ENCODE measurements around the gene NPW.

NPW gene

GRCh38 chr16:2001456-2002355 is 17.9 kb upstream of the NPW start:
- DNase-seq = no peak
- CTCF ChIA-PET = no interaction called here
- no peak overlapping the region for H3K27ac Mint-ChIP-seq
- peaks cover 23% of the 10 kb centered on the region for H3K4me1 Mint-ChIP-seq
- H3K9me3 Mint-ChIP-seq = no peaks in the 10 kb centered on the region
- H3K4me3 Mint-ChIP-seq = no peak overlapping the region
- peaks cover 23% of the 10 kb centered on the region for H3K36me3 Mint-ChIP-seq
- H3K27me3 Mint-ChIP-seq = no peaks in the 10 kb centered on the region

- H3K36me3 Mint-ChIP-seq = peaks cover 20% of the 10 kb centered on the region
- H3K4me1 Mint-ChIP-seq = peaks cover 30% of the 10 kb centered on the region
- CTCF ChIA-PET = interaction anchor here (0.6 to 2.3 kb wide), 7 partner anchors 9 to 250 kb away, joined by 3 to 18 read pairs (median 8); partner anchors contain the start of gene ECI1
- H3K27me3 Mint-ChIP-seq = no peaks in the 10 kb centered on the region
- H3K4me3 Mint-ChIP-seq = no peak overlapping the region
- H3K27ac Mint-ChIP-seq = no peak overlapping the region
- H3K9me3 Mint-ChIP-seq = no peaks in the 10 kb centered on the region
- no peak for DNase-seq
Measured at GRCh38 chr16:2002406-2003230, 17.0 kb upstream of the NPW start.

GRCh38 chr16:2003231-2003826 is 16.3 kb upstream of the NPW start:
- H3K27ac Mint-ChIP-seq = no peak overlapping the region
- CTCF ChIA-PET = interaction anchor here (0.6 to 2.3 kb wide), 16 partner anchors 10 to 249 kb away, joined by 3 to 18 read pairs (median 5); partner anchors contain the start of genes ECI1, GFER, NPW and RPS2
- no peak overlapping the region for H3K4me3 Mint-ChIP-seq
- H3K36me3 Mint-ChIP-seq = peaks cover 19% of the 10 kb centered on the region
- no peak for DNase-seq
- H3K27me3 Mint-ChIP-seq = no peaks in the 10 kb centered on the region
- H3K4me1 Mint-ChIP-seq = peaks cover 37% of the 10 kb centered on the region
- no peaks in the 10 kb centered on the region for H3K9me3 Mint-ChIP-seq

DNA sequence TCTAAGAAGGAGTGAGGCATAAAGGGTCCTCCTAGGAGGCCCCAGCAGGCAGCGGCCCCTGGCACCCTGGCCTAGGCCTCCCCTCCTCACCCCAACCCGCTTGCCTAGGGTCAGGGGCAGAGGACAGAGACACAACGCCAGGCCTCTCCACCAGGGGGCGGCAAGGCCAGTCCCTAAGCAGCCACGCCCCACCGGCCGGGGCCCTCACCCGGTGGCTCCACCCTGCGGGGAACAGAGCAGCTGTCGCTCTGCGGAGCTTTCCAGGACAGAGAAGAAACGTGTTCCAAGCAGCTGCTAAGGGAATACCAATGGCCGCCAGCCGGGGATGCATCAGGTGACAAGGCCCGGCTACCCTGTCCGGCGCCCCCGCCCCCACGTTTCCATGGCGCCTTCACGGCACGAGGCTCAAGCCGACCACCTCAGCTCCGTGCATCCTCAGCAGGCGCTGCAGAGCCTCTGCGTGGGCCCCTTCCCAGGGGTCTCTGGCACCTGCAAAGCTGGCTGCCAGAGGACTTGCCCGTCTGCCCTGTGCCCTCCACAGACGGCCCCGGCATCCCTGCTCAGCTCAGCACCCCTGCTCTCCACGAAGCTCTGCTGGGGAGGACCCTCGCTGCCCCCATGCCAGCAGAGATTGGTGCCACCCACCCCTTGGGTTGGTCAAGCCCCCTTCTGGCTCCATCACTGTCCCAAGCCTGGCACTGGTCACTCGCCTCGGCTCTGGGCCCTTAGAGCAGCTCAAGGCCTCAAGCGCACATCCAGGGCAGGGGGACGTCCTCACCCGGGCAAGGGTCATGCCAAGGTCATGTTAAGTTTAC is 15.6 kb upstream of the NPW start:
- CTCF ChIA-PET = interaction anchor here (0.7 to 2.3 kb wide), 22 partner anchors 8 to 248 kb away, joined by 3 to 18 read pairs (median 5); partner anchors contain the start of genes ECI1, GFER, NPW and RAB26
- peaks cover 43% of the 10 kb centered on the region for H3K4me1 Mint-ChIP-seq
- no peak overlapping the region for H3K27ac Mint-ChIP-seq
- no peaks in the 10 kb centered on the region for H3K27me3 Mint-ChIP-seq
- peaks cover 23% of the 10 kb centered on the region for H3K36me3 Mint-ChIP-seq
- peak; percentile 93 for DNase-seq
- H3K9me3 Mint-ChIP-seq = no peaks in the 10 kb centered on the region
- no peak overlapping the region for H3K4me3 Mint-ChIP-seq

DNA sequence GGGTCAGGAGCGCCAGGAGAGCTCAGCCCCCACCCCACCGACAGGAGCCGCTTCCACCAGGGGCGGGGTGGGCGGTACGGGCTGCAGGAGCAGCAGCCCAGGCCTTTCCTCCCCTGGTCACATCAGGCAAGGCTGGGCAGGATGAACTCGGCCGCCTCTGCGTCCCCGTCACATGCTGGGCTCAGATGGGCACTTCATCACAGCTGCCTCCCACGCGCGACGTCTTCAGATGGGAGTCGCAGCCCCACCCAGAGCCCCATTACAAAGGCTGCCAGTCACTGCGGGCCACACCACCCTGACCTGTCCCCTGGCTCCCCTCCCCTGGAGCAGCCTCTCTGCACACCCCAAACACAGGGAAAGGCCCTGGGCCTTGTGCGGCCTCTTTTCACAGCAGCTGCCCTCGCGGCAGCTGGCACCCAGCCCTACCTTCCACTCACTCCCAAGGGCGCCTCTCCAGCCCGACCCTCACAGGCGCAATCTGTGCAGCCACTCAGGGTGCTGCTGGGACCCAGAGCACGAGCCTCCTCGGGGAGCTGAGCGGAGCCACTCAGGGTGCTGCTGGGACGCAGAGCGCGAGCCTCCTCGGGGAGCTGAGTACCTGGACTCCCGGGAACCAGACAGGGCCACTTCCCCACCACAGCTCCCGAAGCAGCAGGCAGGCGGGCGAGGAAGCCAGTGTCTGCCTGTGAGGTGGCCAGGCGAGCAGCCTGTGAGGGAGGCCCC is 14.6 kb upstream of the NPW start:
- no peak for DNase-seq
- Mint-ChIP-seq H3K27ac (peak overlapping the region; percentile 55), H3K4me1 (peaks cover 45% of the 10 kb centered on the region), H3K27me3 (no peaks in the 10 kb centered on the region), H3K4me3 (no peak overlapping the region), H3K36me3 (peaks cover 23% of the 10 kb centered on the region), H3K9me3 (no peaks in the 10 kb centered on the region)
- CTCF ChIA-PET = interaction anchor here (0.7 to 2.3 kb wide), 12 partner anchors 8 to 246 kb away, joined by 3 to 18 read pairs (median 4); partner anchors contain the start of genes ECI1, GFER, RAB26 and RPS2

DNA sequence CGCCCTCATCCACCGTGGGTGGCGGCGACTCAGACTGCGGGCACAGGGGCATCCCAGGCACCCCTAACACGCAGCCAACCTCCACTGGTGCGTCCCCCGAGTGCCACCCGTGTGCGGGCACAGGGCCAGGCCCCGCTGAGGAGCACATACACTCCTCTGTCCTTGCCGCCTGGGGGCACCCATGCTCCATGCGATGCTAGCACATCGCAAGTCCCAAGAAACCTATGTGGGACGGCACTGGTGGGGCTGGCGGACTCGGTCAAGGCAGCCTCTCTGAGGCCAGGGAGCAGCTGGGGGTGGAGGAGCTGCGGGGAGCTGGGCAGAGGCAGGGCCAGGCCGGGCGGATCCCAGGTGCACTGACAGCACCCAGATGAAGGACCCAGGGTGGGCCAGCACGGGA is 13.9 kb upstream of the NPW start:
- peaks cover 23% of the 10 kb centered on the region for H3K36me3 Mint-ChIP-seq
- CTCF ChIA-PET = interaction anchor here (0.7 to 1.8 kb wide), 2 partner anchors 142 to 245 kb away, joined by 3 to 10 read pairs; partner anchors contain the start of genes ECI1 and RAB26
- H3K27me3 Mint-ChIP-seq = no peaks in the 10 kb centered on the region
- H3K4me1 Mint-ChIP-seq = peaks cover 51% of the 10 kb centered on the region
- no peak overlapping the region for H3K4me3 Mint-ChIP-seq
- no peaks in the 10 kb centered on the region for H3K9me3 Mint-ChIP-seq
- DNase-seq = no peak
- H3K27ac Mint-ChIP-seq = no peak overlapping the region

- H3K36me3 Mint-ChIP-seq = peaks cover 16% of the 10 kb centered on the region
- H3K9me3 Mint-ChIP-seq = no peaks in the 10 kb centered on the region
- CTCF ChIA-PET = no interaction called here
- no peaks in the 10 kb centered on the region for H3K27me3 Mint-ChIP-seq
- no peak overlapping the region for H3K27ac Mint-ChIP-seq
- H3K4me1 Mint-ChIP-seq = peaks cover 51% of the 10 kb centered on the region
- H3K4me3 Mint-ChIP-seq = no peak overlapping the region
- no peak for DNase-seq
Measured at GRCh38 chr16:2006317-2006716, 13.3 kb upstream of the NPW start.

GRCh38 chr16:2007081-2007836 is 12.3 kb upstream of the NPW start:
- H3K36me3 Mint-ChIP-seq = peaks cover 11% of the 10 kb centered on the region
- peak overlapping the region; percentile 86 for H3K4me3 Mint-ChIP-seq
- no peaks in the 10 kb centered on the region for H3K27me3 Mint-ChIP-seq
- CTCF ChIA-PET = interaction anchor here (2.0 kb wide), 1 partner anchor 133 kb away, joined by 8 read pairs; no protein-coding TSS in a partner anchor
- H3K27ac Mint-ChIP-seq = peak overlapping the region; percentile 92
- DNase-seq = no peak
- peaks cover 51% of the 10 kb centered on the region for H3K4me1 Mint-ChIP-seq
- H3K9me3 Mint-ChIP-seq = no peaks in the 10 kb centered on the region

DNA sequence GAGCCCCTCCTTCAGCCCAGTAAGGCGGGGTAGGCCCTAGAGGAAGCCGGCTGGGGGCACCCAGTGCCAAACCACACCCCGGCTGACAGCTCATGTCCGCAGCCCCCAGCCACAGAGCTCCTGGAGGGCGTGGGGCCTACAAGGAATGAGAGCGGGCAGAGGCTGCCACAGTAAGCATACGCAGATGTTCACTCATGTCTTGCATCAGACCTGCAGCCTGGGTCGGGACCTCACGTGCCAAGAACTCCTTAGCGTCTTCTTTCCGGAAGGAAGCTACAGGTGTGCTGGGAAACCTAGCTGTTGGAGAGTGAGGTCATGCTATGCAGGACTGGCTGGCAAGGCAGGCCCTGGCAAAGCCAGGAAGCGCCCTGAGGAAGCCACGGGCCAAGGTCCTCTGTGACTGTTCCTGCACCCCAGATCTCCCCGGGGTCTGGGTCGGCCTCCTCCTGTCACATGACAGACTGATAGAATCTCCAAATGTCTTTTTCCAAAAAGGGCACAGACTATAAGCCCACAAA is 11.5 kb upstream of the NPW start:
- CTCF ChIA-PET = interaction anchor here (2.0 kb wide), 1 partner anchor 132 kb away, joined by 8 read pairs; no protein-coding TSS in a partner anchor
- H3K36me3 Mint-ChIP-seq = peaks cover 9% of the 10 kb centered on the region
- DNase-seq = peak; percentile 52
- H3K27me3 Mint-ChIP-seq = no peaks in the 10 kb centered on the region
- H3K9me3 Mint-ChIP-seq = no peaks in the 10 kb centered on the region
- peak overlapping the region; percentile 86 for H3K4me3 Mint-ChIP-seq
- peaks cover 51% of the 10 kb centered on the region for H3K4me1 Mint-ChIP-seq
- peak overlapping the region; percentile 92 for H3K27ac Mint-ChIP-seq

- Mint-ChIP-seq H3K27me3 (no peaks in the 10 kb centered on the region), H3K27ac (peak overlapping the region; percentile 92), H3K4me3 (peak overlapping the region; percentile 86), H3K9me3 (no peaks in the 10 kb centered on the region), H3K4me1 (peaks cover 51% of the 10 kb centered on the region), H3K36me3 (peaks cover 8% of the 10 kb centered on the region)
- CTCF ChIA-PET = interaction anchor here (2.0 kb wide), 1 partner anchor 132 kb away, joined by 8 read pairs; no protein-coding TSS in a partner anchor
- DNase-seq = peak; percentile 57
Measured at GRCh38 chr16:2008631-2009163, 10.9 kb upstream of the NPW start.

DNA sequence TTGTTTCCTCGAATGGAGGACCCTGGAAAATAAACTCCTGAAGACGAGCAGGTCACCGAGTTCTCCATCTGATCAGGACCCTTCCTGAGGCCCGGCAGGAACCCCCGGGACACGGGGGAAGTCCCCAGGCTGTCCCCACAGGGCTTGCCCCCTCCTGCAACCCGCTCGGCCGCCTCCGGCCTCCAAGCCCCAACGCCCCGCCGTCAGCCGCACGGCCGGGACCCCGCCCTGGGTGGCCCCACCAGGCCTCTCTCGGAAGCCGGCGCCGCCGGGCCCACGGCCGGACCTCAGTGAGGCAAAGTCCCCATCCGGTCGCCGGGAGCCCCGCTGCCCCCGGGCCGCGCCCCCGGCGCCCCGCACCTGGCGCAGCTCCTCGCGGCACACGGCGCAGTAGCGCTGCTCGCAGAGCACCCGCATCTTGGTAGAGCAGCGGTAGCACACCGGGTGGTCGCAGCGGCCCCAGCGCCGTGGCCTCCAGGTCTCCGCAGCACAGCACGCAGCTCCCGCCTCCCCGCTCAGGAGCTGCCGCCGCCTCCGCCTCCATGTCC is 10.3 kb upstream of the NPW start:
- CTCF ChIA-PET = interaction anchor here (2.0 kb wide), 1 partner anchor 131 kb away, joined by 8 read pairs; no protein-coding TSS in a partner anchor
- peak overlapping the region; percentile 92 for H3K27ac Mint-ChIP-seq

More for the DNA sequence above, 10.3 kb upstream of the NPW start:
- H3K27me3 Mint-ChIP-seq = no peaks in the 10 kb centered on the region
- H3K4me1 Mint-ChIP-seq = peaks cover 47% of the 10 kb centered on the region
- DNase-seq = peak; percentile 43
- H3K4me3 Mint-ChIP-seq = peak overlapping the region; percentile 86
- H3K9me3 Mint-ChIP-seq = no peaks in the 10 kb centered on the region
- peaks cover 8% of the 10 kb centered on the region for H3K36me3 Mint-ChIP-seq
